Fibroblast of pulmonary artery (primary cell): ENCODE measurements around the gene RETN.

ENCODE experiments used
- DNase-seq: peaks from one replicate; pipeline ENCODE4 v3.0.0-alpha.2; 2010; ENCODE audit warnings: low read depth
- H3K4me3 ChIP-seq: replicated peaks from 2 replicates; pipeline ENCODE4 v1.5.1; 2011; ENCODE audit warnings: low read depth, mild to moderate bottlenecking, control low read depth, low read length, moderate library complexity
- CTCF ChIP-seq: IDR thresholded peaks from 2 replicates; pipeline ENCODE4 v1.5.1; 2011; ENCODE audit warnings: mild to moderate bottlenecking, control low read depth, low read length, inconsistent platforms; ENCODE audit errors: missing control alignments

The RETN gene

GRCh38 chr19:7690779-7691258, 22.0 kb downstream of the RETN start:
- no peak for DNase-seq
- no peak for TF ChIP-seq CTCF
- no peak overlapping the region for H3K4me3 ChIP-seq

DNA sequence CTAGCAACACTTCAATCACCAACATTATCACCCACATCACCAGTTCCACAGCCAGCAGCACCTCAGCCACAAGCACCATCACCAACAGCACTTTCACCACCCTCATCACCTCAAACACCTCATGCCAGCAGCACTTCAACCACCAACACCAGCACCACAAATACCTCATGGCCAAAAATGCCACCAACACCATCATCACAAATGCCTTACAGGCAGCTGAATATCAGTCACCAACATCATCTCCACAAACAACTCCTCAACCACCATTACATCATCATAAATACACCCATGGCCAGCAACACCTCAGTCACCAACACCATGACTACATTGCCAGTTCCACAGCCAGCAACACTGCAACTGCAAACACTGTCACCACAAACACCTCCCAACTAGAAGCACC, 22.6 kb downstream of the RETN start:
- no peak for DNase-seq
- TF ChIP-seq CTCF: no peak
- no peak overlapping the region for H3K4me3 ChIP-seq

GRCh38 chr19:7692417-7693088, 23.7 kb downstream of the RETN start:
- H3K4me3 ChIP-seq: no peak overlapping the region
- no peak for TF ChIP-seq CTCF
- no peak for DNase-seq

DNA sequence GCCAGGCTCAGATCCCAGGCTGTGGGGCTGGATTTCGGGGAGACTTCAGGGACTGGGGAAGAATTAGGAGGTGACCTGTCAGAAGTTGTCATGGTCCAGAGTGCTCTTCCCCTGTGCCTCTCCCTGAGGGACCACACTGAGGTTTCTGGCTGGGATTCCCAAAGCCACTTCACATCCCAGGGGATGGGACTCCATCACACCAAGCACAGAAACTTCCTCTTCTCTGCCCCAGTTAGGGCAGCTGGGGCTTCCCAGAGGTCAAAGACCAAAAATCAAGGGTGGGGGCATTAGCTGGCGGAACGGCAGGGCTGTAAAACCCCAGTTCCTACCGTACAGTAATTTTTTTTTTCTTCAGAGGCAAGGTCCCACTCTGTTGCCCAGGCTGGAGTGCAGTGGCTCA, 25.6 kb downstream of the RETN start:
- no peak overlapping the region for H3K4me3 ChIP-seq
- no peak for TF ChIP-seq CTCF
- no peak for DNase-seq

DNA sequence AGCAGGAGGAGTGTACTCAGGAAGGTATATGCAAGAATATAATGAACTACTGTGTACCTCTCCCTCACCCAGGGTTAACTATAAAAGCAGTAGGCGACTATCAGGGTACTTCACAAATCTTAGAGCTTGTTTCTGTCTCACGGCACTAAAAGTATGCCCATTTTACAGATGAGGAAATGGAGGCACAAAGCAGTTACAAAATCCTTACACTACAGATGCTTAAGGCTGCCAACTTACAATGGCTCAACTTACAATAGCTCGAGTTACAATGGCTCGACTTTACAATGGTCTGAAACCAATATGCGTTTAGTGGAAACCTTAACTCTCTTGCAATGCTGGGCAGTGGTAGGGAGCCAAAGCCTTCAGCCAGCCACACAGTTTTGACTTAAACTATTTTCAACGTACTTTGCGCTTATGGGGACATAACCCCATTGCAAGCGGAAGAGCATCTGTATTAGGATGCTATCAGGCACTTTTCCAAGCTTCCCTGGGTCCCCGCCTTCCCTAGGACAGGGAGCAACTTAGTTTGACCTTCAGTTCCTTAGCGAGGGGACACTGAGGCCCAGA, 29.0 kb downstream of the RETN start:
- DNase-seq: no peak

GRCh38 chr19:7698583-7698982, 29.7 kb downstream of the RETN start:
- DNase-seq: no peak
- no peak for TF ChIP-seq CTCF
- no peak overlapping the region for H3K4me3 ChIP-seq

More for the DNA sequence above, 29.0 kb downstream of the RETN start:
- no peak for TF ChIP-seq CTCF
- no peak overlapping the region for H3K4me3 ChIP-seq

DNA sequence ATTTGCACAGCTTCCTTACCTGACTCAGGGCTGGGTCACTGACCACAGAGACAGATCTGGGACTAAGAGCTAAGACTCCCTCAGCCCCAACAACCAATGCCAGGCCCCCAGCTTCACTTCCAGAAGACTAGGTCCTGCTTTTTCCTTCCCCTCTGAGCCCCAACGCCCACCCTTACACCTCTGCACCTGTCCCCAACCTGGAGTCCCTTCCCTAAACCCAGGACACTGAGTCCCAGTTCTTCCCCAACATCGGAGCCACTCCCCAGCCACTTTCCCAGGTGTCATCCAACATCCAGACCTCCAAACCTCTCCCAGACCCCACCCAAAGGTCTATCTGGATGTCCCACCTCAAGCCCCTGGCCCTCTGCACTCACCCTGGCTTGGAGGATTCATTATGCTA, 30.2 kb downstream of the RETN start:
- H3K4me3 ChIP-seq: no peak overlapping the region
- no peak for DNase-seq
- TF ChIP-seq CTCF: no peak
